PC-3 (cell line): Measurements from ENCODE around the gene SCARB1. TPM values are rescaled to one million over a fixed set of nuclear protein-coding genes. Genes with fewer than 3 reads are reported as not detected.

Source experiments
- ATAC-seq: fragments of 200-7000 bp; cut with Tn5 transposase; 2 replicates; pipeline ENCODE4 v1.9.1; 2020; ENCODE audit warnings: mild to moderate bottlenecking, moderate library complexity
- BruUV-seq: library from RNA; stranded (reverse); fragments of 400-500 nt; replicated peaks from 2 replicates; lab custom pipeline; 2021; lab: Mats Ljungman, UMichigan
- CTCF ChIA-PET: fragments of 300-600 bp; sonication (Branson Sonifier 250); formaldehyde crosslinking; loops from one replicate; lab custom pipeline; 2022; ENCODE audit warnings: antibody characterized with exemption; lab: Charles Lee
- POLR2A ChIA-PET: fragments of 300-600 bp; sonication (Branson Sonifier 250); formaldehyde crosslinking; loops from one replicate; lab custom pipeline; 2022; ENCODE audit warnings: antibody characterized with exemption; ENCODE audit not compliant: unreplicated experiment; lab: Charles Lee
- DNase-seq: peaks from one replicate; pipeline ENCODE4 v3.0.0-alpha.2; 2015
- H2AFZ ChIP-seq: fragments of 300-600 bp; sonication (generic); 2 replicates; pipeline ENCODE4 v1.6.0; 2016; ENCODE audit warnings: antibody characterized with exemption, low read length
- H3F3A ChIP-seq: fragments of 300-600 bp; sonication (generic); one replicate; pipeline ENCODE4 v1.6.0; 2017; ENCODE audit warnings: antibody characterized with exemption, low read length, control low read depth, mild to moderate bottlenecking; ENCODE audit not compliant: unreplicated experiment
- H3K27ac ChIP-seq: fragments of 300-600 bp; sonication (generic); 2 replicates; pipeline ENCODE4 v1.5.1; 2016; ENCODE audit warnings: mild to moderate bottlenecking, low read length
- H3K27me3 ChIP-seq: fragments of 300-600 bp; sonication (generic); 2 replicates; pipeline ENCODE4 v1.6.1; 2016; ENCODE audit warnings: low read length, mixed read lengths
- H3K36me3 ChIP-seq: fragments of 300-600 bp; sonication (generic); 2 replicates; pipeline ENCODE4 v1.6.1; 2016; ENCODE audit warnings: low read depth, mixed run types, low read length, mixed read lengths
- H3K4me1 ChIP-seq: fragments of 300-600 bp; sonication (generic); 2 replicates; pipeline ENCODE4 v1.5.1; 2016; ENCODE audit warnings: low read length; ENCODE audit not compliant: insufficient read depth
- H3K4me2 ChIP-seq: fragments of 300-600 bp; sonication (generic); 2 replicates; pipeline ENCODE4 v1.6.0; 2016; ENCODE audit warnings: low read length
- H3K4me3 ChIP-seq: fragments of 300-600 bp; sonication (generic); 2 replicates; pipeline ENCODE4 v1.5.1; 2016; ENCODE audit warnings: mild to moderate bottlenecking, low read length, mixed read lengths
- H3K79me2 ChIP-seq: fragments of 300-600 bp; sonication (generic); 2 replicates; pipeline ENCODE4 v1.6.1; 2017; ENCODE audit warnings: low read length, mixed read lengths
- H3K9ac ChIP-seq: fragments of 300-600 bp; sonication (generic); 2 replicates; pipeline ENCODE4 v1.6.0; 2016; ENCODE audit warnings: mild to moderate bottlenecking, low read length
- H3K9me2 ChIP-seq: fragments of 300-600 bp; sonication (generic); replicated peaks from 2 replicates; pipeline ENCODE4 v1.6.1; 2016; ENCODE audit warnings: mixed run types, low read length, mixed read lengths
- H3K9me3 ChIP-seq: fragments of 300-600 bp; sonication (generic); 2 replicates; pipeline ENCODE4 v1.6.1; 2016; ENCODE audit warnings: low read length, mixed read lengths
- H4K20me1 ChIP-seq: fragments of 300-600 bp; sonication (generic); 2 replicates; pipeline ENCODE4 v1.6.1; 2016; ENCODE audit warnings: low read length, mixed read lengths
- CTCF ChIP-seq: fragments of 300-600 bp; sonication (generic); conservative IDR thresholded peaks from 2 replicates; pipeline ENCODE4 v1.5.1; 2017; ENCODE audit warnings: antibody characterized with exemption, low read depth, mild to moderate bottlenecking, low read length
- EZH2 ChIP-seq: fragments of 300-600 bp; sonication (generic); IDR thresholded peaks from one replicate; pipeline ENCODE4 v1.6.1; 2017; ENCODE audit warnings: antibody characterized with exemption, mild to moderate bottlenecking, low read length; ENCODE audit not compliant: unreplicated experiment
- EZH2phosphoT487 ChIP-seq: fragments of 300-600 bp; sonication (generic); IDR thresholded peaks from 2 replicates; pipeline ENCODE4 v1.6.1; 2018; ENCODE audit warnings: mild to moderate bottlenecking, antibody characterized with exemption, low read length, borderline replicate concordance
- intact Hi-C: fragments of 100-400 bp; cut with micrococcal nuclease; formaldehyde crosslinking; loops from 2 replicates; pipeline ENCODE4 v1.9.0; 2023
- total RNA-seq: library from RNA; depleted of rRNA; stranded (reverse); fragments of >200 nt; gene quantifications from 2 replicates; pipeline ENCODE4 v1.2.3, GENCODE V29; 2014

SCARB1 gene
- total RNA-seq, 1 experiment from 2014 or later, result 79.1 TPM

- Histone ChIP-seq H3K4me1 (peaks cover 34% of the 10 kb centered on the region), H2AFZ (no peak overlapping the region), H3K79me2 (no peaks in the 10 kb centered on the region), H4K20me1 (no peaks in the 10 kb centered on the region), H3K9me3 (no peaks in the 10 kb centered on the region), H3K9me2 (no peaks in the 10 kb centered on the region), H3K27ac (no peak overlapping the region), H3K36me3 (no peaks in the 10 kb centered on the region), H3K4me2 (no peak overlapping the region), H3F3A (no peaks in the 10 kb centered on the region), H3K9ac (no peak overlapping the region), H3K4me3 (no peak overlapping the region), H3K27me3 (no peaks in the 10 kb centered on the region)
- ChIA-PET CTCF (interaction anchor here (1.4 kb wide), 1 partner anchor 30 kb away, joined by 5 read pairs; no protein-coding TSS in a partner anchor), POLR2A (no interaction called here)
- DNase-seq (no peak), ATAC-seq (no peak)
- BruUV-seq, result no TSS peak
- no peak for TF ChIP-seq EZH2phosphoT487
- TF ChIP-seq EZH2, result no peak
- TF ChIP-seq CTCF, result no peak
- intact Hi-C loops, result loop anchor here (5.0 kb wide), 1 partner anchor 383 kb away; no protein-coding TSS in a partner anchor
These were observed 92.9 kb downstream of the SCARB1 start for GRCh38 chr12:124770728-124771127.

- Histone ChIP-seq H3K9me3 (peaks cover 2% of the 10 kb centered on the region; the same call in 1 of the 2 replicates), H3F3A (no peaks in the 10 kb centered on the region), H3K4me1 (peaks cover 26% of the 10 kb centered on the region), H3K4me3 (no peak overlapping the region), H3K36me3 (no peaks in the 10 kb centered on the region), H3K4me2 (no peak overlapping the region), H4K20me1 (no peaks in the 10 kb centered on the region), H2AFZ (no peak overlapping the region), H3K9ac (no peak overlapping the region), H3K27ac (no peak overlapping the region), H3K9me2 (no peaks in the 10 kb centered on the region), H3K27me3 (no peaks in the 10 kb centered on the region), H3K79me2 (no peaks in the 10 kb centered on the region)
- intact Hi-C loops, result loop anchor here (5.0 kb wide), 1 partner anchor 383 kb away; no protein-coding TSS in a partner anchor
- no TSS peak for BruUV-seq
- POLR2A ChIA-PET, result no interaction called here
- TF ChIP-seq EZH2phosphoT487 (no peak), CTCF (no peak), EZH2 (no peak)
- ATAC-seq (no peak), DNase-seq (no peak)
- CTCF ChIA-PET, result interaction anchor here (0.6 kb wide), 4 partner anchors 22 to 800 kb away, joined by 3 to 5 read pairs (median 4); no protein-coding TSS in a partner anchor
These were observed 93.7 kb downstream of the SCARB1 start for GRCh38 chr12:124769881-124770512.

GRCh38 chr12:124769163-124769530 is 94.5 kb downstream of the SCARB1 start:
- Histone ChIP-seq H3K9me3 (peaks cover 9% of the 10 kb centered on the region), H3K27ac (no peak overlapping the region), H3K9me2 (no peaks in the 10 kb centered on the region), H3K36me3 (no peaks in the 10 kb centered on the region), H3K27me3 (no peaks in the 10 kb centered on the region), H3K79me2 (no peaks in the 10 kb centered on the region), H3K4me3 (no peak overlapping the region), H4K20me1 (no peaks in the 10 kb centered on the region), H3K9ac (no peak overlapping the region), H3F3A (no peaks in the 10 kb centered on the region), H2AFZ (no peak overlapping the region), H3K4me2 (peak overlapping the region; percentile 32), H3K4me1 (peaks cover 19% of the 10 kb centered on the region)
- TF ChIP-seq EZH2 (no peak), CTCF (no peak), EZH2phosphoT487 (no peak)
- ChIA-PET POLR2A (no interaction called here), CTCF (no interaction called here)
- no TSS peak for BruUV-seq
- intact Hi-C loops, result no loop called here
- DNase-seq (no peak), ATAC-seq (peak; percentile 4; the same call in 1 of the 2 replicates)
